Thymus (tissue), 11 donors: ENCODE data around the gene CHFR. TPM values are rescaled to one million over a fixed set of nuclear protein-coding genes. Genes with fewer than 3 reads are reported as not detected.
"Not testable (repeated sequence)": the region's sequence is repeated elsewhere in the genome, so short reads cannot be mapped to it uniquely, and the experiment has no call there.

Source experiments
- DNase-seq, 9 donors: peaks; one replicate each; pipeline ENCODE4 v3.0.0-alpha.2; 2013; ENCODE audit warnings: low spot score in 9 of 9, low read depth in 6 of 9, missing footprints in 1 of 9
- H3K27ac ChIP-seq, 2 donors: one replicate each; pipeline ENCODE4 v1.5.1; 2013; ENCODE audit warnings: control low read depth in 1 of 2, low read depth in 1 of 2, low read length in 1 of 2, mild to moderate bottlenecking in 1 of 2, moderate library complexity in 1 of 2
- H3K27me3 ChIP-seq, 2 donors: one replicate each; pipeline ENCODE4 v1.5.1; 2013; ENCODE audit warnings: low read length in 1 of 2; ENCODE audit not compliant: control insufficient read depth in 2 of 2, insufficient read depth in 1 of 2
- H3K36me3 ChIP-seq, 2 donors: one replicate each; pipeline ENCODE4 v1.5.1; 2013; ENCODE audit warnings: low read length in 1 of 2, mild to moderate bottlenecking in 1 of 2, moderate library complexity in 1 of 2; ENCODE audit not compliant: control insufficient read depth in 2 of 2, insufficient read depth in 2 of 2
- H3K4me1 ChIP-seq, 2 donors: one replicate each; pipeline ENCODE4 v1.5.1; 2013; ENCODE audit warnings: low read length in 2 of 2; ENCODE audit not compliant: control insufficient read depth in 2 of 2, insufficient read depth in 2 of 2
- H3K4me3 ChIP-seq, 2 donors: one replicate each; pipeline ENCODE4 v1.5.1; 2013; ENCODE audit warnings: low read length in 2 of 2, control low read depth in 1 of 2, mild to moderate bottlenecking in 1 of 2
- H3K9me3 ChIP-seq, 2 donors: one replicate each; pipeline ENCODE4 v1.5.1; 2013; ENCODE audit warnings: low read length in 1 of 2, mild to moderate bottlenecking in 1 of 2; ENCODE audit not compliant: control insufficient read depth in 2 of 2, insufficient read depth in 1 of 2
- WGBS: extraction: QIAGEN DNeasy Blood & Tissue Kit; methylation state at CpG from one replicate; pipeline ENCODE4 v1.1.7; 2013; 5-methylcytosine and 5-hydroxymethylcytosine counted together
- polyA plus RNA-seq: library from polyadenylated mRNA; stranded (reverse); fragments of 200-250 nt; gene quantifications from one replicate; pipeline ENCODE4 v1.2.3, GENCODE V29; 2013
- total RNA-seq: library from RNA; stranded (reverse); fragments of 120-200 nt; gene quantifications from one replicate; pipeline ENCODE4 v1.2.4, GENCODE V29; 2013
- donor health status: healthy.

The CHFR gene
- total and polyA plus RNA-seq, 2 donors = 39.5 to 85.4 TPM

GRCh38 chr12:132869551-132869950, 17.9 kb downstream of the CHFR start:
- H3K36me3 ChIP-seq = peaks cover 72 to 75% of the 10 kb centered on the region in 2 donors
- no peak overlapping the region for H3K4me3 ChIP-seq
- peaks cover 27 to 66% of the 10 kb centered on the region in 2 donors for H3K4me1 ChIP-seq
- H3K27me3 ChIP-seq = no peaks in the 10 kb centered on the region
- no peaks in the 10 kb centered on the region for H3K9me3 ChIP-seq
- WGBS = 91% methylated on average over 14 of the region's 14 CpGs
- H3K27ac ChIP-seq = peak overlapping the region; percentile 25 to 38
- DNase-seq = peak in 1 of 9 donors; percentile 37

- Histone ChIP-seq H3K27ac (peak overlapping the region; percentile 93 to 94), H3K4me1 (peaks cover 22 to 43% of the 10 kb centered on the region in 2 donors), H3K9me3 (no peaks in the 10 kb centered on the region), H3K4me3 (no peak overlapping the region), H3K36me3 (peaks cover 60 to 63% of the 10 kb centered on the region in 2 donors), H3K27me3 (no peaks in the 10 kb centered on the region)
- WGBS = 94% methylated on average over 14 of the region's 14 CpGs
- DNase-seq = no peak
Observed at GRCh38 chr12:132866251-132866828, 21.1 kb downstream of the CHFR start.

GRCh38 chr12:132861558-132861957, 25.8 kb downstream of the CHFR start:
- Histone ChIP-seq H3K27ac (no peak overlapping the region), H3K27me3 (no peaks in the 10 kb centered on the region), H3K4me3 (no peak overlapping the region), H3K9me3 (no peaks in the 10 kb centered on the region), H3K4me1 (peaks cover 14 to 28% of the 10 kb centered on the region in 2 donors), H3K36me3 (peaks cover 68 to 73% of the 10 kb centered on the region in 2 donors)
- DNase-seq = no peak
- 98% methylated on average over 8 of the region's 8 CpGs for WGBS

GRCh38 chr12:132858718-132859266, 28.6 kb downstream of the CHFR start:
- Histone ChIP-seq H3K27ac (peak overlapping the region in 1 of 2 donors; percentile 47), H3K36me3 (peaks cover 77 to 83% of the 10 kb centered on the region in 2 donors), H3K9me3 (no peaks in the 10 kb centered on the region), H3K4me1 (peaks cover 0 to 9% of the 10 kb centered on the region in 2 donors), H3K4me3 (no peak overlapping the region), H3K27me3 (no peaks in the 10 kb centered on the region)
- peak in 1 of 9 donors; percentile 52 for DNase-seq
- WGBS = 95% methylated on average over 18 of the region's 18 CpGs

- H3K36me3 ChIP-seq = peaks cover 89 to 91% of the 10 kb centered on the region in 2 donors
- not testable (repeated sequence) for H3K27ac ChIP-seq, DNase-seq, H3K9me3 ChIP-seq, H3K4me3 ChIP-seq, H3K27me3 ChIP-seq
- 98% methylated on average over 21 of the region's 21 CpGs for WGBS
- peaks cover 0 to 15% of the 10 kb centered on the region in 2 donors for H3K4me1 ChIP-seq
Observed at GRCh38 chr12:132857019-132857418, 30.4 kb downstream of the CHFR start.

GRCh38 chr12:132856581-132856980, 30.8 kb downstream of the CHFR start:
- no peak overlapping the region for H3K4me3 ChIP-seq
- WGBS = 97% methylated on average over 17 of the region's 17 CpGs
- H3K36me3 ChIP-seq = peaks cover 88% of the 10 kb centered on the region in 2 donors
- no peaks in the 10 kb centered on the region for H3K9me3 ChIP-seq
- H3K4me1 ChIP-seq = peaks cover under 1 to 17% of the 10 kb centered on the region in 2 donors
- no peak overlapping the region for H3K27ac ChIP-seq
- no peaks in the 10 kb centered on the region for H3K27me3 ChIP-seq
- DNase-seq = no peak

- H3K4me3 ChIP-seq, DNase-seq, H3K27me3 ChIP-seq, H3K9me3 ChIP-seq, H3K27ac ChIP-seq: not testable (repeated sequence)
- WGBS = 95% methylated on average over 14 of the region's 14 CpGs
- Histone ChIP-seq H3K4me1 (peaks cover 5 to 22% of the 10 kb centered on the region in 2 donors), H3K36me3 (peaks cover 88 to 89% of the 10 kb centered on the region in 2 donors)
Observed at GRCh38 chr12:132855211-132855610, 32.2 kb downstream of the CHFR start.

- Histone ChIP-seq H3K4me1 (peaks cover 5 to 26% of the 10 kb centered on the region in 2 donors), H3K27ac (no peak overlapping the region), H3K36me3 (peaks cover 80 to 92% of the 10 kb centered on the region in 2 donors), H3K4me3 (no peak overlapping the region), H3K27me3 (no peaks in the 10 kb centered on the region), H3K9me3 (peaks cover 0 to 8% of the 10 kb centered on the region in 2 donors)
- WGBS = 98% methylated on average over 51 of the region's 51 CpGs
- no peak for DNase-seq
Observed at GRCh38 chr12:132853285-132854092, 33.9 kb downstream of the CHFR start.

- no peak for DNase-seq
- no peak overlapping the region for H3K4me3 ChIP-seq
- H3K9me3 ChIP-seq = peaks cover 1 to 12% of the 10 kb centered on the region in 2 donors
- H3K36me3 ChIP-seq = peaks cover 81 to 93% of the 10 kb centered on the region in 2 donors
- H3K27ac ChIP-seq = peak overlapping the region in 1 of 2 donors; percentile 11
- WGBS = 98% methylated on average over 12 of the region's 12 CpGs
- H3K27me3 ChIP-seq = no peaks in the 10 kb centered on the region
- H3K4me1 ChIP-seq = peaks cover 10 to 34% of the 10 kb centered on the region in 2 donors
Observed at GRCh38 chr12:132852496-132852895, 34.9 kb downstream of the CHFR start.
